Activated CD8-positive, alpha-beta T cell treated with anti-CD3 and anti-CD28 coated beads for 36 hours (primary cell): ENCODE data around the gene LEMD2. TPM values are rescaled to one million over a fixed set of nuclear protein-coding genes. Genes with fewer than 3 reads are reported as not detected.

Experiments used
- ATAC-seq: fragments of 200-7000 bp; cut with Tn5 transposase; one replicate; pipeline ENCODE4 v1.10.0; 2021; ENCODE audit warnings: mild to moderate bottlenecking, moderate library complexity
- CTCF ChIA-PET: fragments of 350-600 bp; sonication (Branson Sonifier 250); formaldehyde crosslinking; loops from one replicate; lab custom pipeline; 2021; ENCODE audit warnings: antibody characterized with exemption; lab: Charles Lee
- POLR2A ChIA-PET: fragments of 350-600 bp; sonication (Branson Sonifier 250); formaldehyde crosslinking; loops from one replicate; lab custom pipeline; 2021; ENCODE audit warnings: antibody characterized with exemption; lab: Charles Lee
- DNase-seq: peaks from one replicate; pipeline ENCODE4 v3.0.0-alpha.2; 2020
- H3K27ac Mint-ChIP-seq: one replicate; pipeline ENCODE4 v1.8.0; 2021; ENCODE audit warnings: mild to moderate bottlenecking, mixed read lengths
- H3K27me3 Mint-ChIP-seq: one replicate; pipeline ENCODE4 v1.8.0; 2021; ENCODE audit warnings: mixed read lengths
- H3K36me3 Mint-ChIP-seq: one replicate; pipeline ENCODE4 v1.8.0; 2021; ENCODE audit warnings: low read depth, mixed read lengths
- H3K4me1 Mint-ChIP-seq: one replicate; pipeline ENCODE4 v1.8.0; 2021; ENCODE audit warnings: low read depth, mixed read lengths
- H3K4me3 Mint-ChIP-seq: one replicate; pipeline ENCODE4 v1.8.0; 2021; ENCODE audit warnings: mild to moderate bottlenecking, moderate library complexity, mixed read lengths
- H3K9me3 Mint-ChIP-seq: one replicate; pipeline ENCODE4 v1.8.0; 2021; ENCODE audit warnings: mixed read lengths
- intact Hi-C: fragments of 100-400 bp; cut with micrococcal nuclease; formaldehyde crosslinking; loops from one replicate; pipeline ENCODE4 v1.10.0; 2022
- total RNA-seq, 2 experiments: library from RNA; stranded (reverse); gene quantifications; one replicate each; pipeline ENCODE4 v1.2.3, GENCODE V29; 2021
- TF ChIP-seq, protein P1 (sequence below): fragments of 200-600 bp; IDR thresholded peaks from one replicate; pipeline ENCODE4 v1.8.0; 2022; ENCODE audit warnings: antibody characterized with exemption, mild to moderate bottlenecking

LEMD2 gene
- total RNA-seq: 10 to 100 TPM; 40.1 to 41.5 TPM

DNA sequence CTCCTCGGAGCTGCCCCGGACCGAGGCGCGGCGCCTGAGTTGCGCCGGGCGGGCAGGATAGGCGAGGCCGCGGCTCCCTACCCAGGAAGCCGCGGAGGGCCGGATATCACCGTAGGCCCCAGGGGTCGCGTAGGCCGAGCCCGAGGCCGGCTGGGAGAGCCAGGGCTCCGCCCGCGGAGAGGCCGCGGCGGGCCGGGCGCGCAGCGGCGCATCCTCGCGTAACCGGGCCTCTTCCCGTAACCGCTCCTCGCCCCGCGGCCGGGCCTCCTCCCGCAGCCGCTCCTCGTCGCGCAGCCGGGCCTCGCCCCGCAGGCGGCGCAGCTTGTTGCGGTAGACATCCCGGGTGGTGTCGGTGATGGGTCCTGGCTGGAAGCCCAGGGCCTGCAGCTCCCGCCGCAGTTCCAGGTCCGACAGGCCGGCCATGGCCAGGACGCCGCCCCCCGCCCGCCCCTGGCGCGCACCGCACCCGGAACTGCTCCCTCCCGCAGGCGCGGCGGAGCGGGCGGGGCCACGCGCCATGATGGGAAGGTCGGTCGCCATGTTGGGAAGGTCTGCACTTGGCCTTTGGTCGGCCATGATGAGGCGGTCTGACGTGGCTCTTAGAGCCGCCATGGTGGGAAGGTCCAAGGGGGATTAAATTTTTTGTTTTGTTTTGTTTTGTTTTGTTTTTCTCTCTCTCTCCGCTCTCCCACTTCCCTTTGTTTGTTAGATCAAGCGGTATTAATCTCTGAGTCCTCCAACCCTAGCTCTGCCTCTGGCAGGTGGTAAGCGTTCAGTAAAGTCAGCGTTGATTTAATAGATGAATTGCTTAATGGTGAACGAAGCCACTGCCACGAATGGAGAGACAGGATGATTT is at the start of gene LEMD2:
LEMD2 (minus strand) TSS at position 437 of the 856 bp plus-strand sequence; CDS start at position 423, 14 bp downstream.
- H3K4me3 Mint-ChIP-seq: peak within 1 kb of the TSS; percentile 85
- H3K4me1 Mint-ChIP-seq: peaks cover 41% of the 10 kb centered on the region
- POLR2A ChIA-PET: interaction anchor here (1.4 to 3.3 kb wide), 4 partner anchors 10 to 69 kb away, joined by 4 to 15 read pairs (median 5); no protein-coding TSS in a partner anchor
- peak; percentile 92 for DNase-seq
- TF ChIP-seq, protein P1, sequence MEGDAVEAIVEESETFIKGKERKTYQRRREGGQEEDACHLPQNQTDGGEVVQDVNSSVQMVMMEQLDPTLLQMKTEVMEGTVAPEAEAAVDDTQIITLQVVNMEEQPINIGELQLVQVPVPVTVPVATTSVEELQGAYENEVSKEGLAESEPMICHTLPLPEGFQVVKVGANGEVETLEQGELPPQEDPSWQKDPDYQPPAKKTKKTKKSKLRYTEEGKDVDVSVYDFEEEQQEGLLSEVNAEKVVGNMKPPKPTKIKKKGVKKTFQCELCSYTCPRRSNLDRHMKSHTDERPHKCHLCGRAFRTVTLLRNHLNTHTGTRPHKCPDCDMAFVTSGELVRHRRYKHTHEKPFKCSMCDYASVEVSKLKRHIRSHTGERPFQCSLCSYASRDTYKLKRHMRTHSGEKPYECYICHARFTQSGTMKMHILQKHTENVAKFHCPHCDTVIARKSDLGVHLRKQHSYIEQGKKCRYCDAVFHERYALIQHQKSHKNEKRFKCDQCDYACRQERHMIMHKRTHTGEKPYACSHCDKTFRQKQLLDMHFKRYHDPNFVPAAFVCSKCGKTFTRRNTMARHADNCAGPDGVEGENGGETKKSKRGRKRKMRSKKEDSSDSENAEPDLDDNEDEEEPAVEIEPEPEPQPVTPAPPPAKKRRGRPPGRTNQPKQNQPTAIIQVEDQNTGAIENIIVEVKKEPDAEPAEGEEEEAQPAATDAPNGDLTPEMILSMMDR: no peak
- peak; percentile 90 for ATAC-seq
- H3K36me3 Mint-ChIP-seq: peaks cover 10% of the 10 kb centered on the region
- intact Hi-C loops: no loop called here
- H3K27me3 Mint-ChIP-seq: no peaks in the 10 kb centered on the region
- H3K9me3 Mint-ChIP-seq: no peaks in the 10 kb centered on the region
- CTCF ChIA-PET: interaction anchor here (0.9 to 5.2 kb wide), 4 partner anchors 17 to 77 kb away, joined by 4 to 43 read pairs (median 6); partner anchors contain the start of gene UQCC2
- peak within 1 kb of the TSS; percentile 93 for H3K27ac Mint-ChIP-seq

DNA sequence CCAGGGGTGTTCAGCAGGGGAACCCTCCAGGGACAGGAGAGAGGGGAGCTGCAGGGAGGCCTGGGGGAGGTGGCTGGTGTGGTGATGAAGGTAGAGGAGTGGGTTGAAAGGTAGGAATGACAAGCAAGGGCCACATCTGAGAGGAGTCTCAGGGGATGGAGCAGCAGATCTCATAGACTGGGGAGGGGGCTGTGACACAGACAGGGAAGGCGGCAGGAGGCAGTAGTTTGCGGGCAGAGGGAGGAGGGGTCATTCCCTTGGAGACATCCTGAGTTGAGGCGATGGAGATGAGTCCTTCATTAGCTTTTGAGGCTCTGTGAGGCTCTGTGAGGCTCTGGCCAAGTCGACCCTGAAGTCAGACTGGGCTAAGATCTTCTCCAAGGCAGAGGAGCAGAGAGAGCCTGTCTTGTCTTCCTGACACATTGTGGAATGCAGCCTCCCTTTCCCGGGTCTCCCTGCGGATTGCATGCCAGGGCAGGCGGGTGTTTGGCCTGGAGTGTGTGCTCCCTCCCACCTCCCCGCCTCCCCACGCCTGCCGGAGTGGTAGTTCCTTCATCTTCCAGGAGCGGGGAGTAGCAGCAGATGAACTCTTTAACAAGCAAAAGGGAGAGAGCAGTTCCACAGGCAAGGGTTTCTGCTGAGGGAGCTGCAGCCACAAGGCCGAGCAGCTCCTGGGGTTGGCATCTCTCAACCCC is 49.2 kb upstream of the LEMD2 start:
- Mint-ChIP-seq H3K27ac (no peak overlapping the region), H3K4me3 (no peak overlapping the region), H3K36me3 (no peaks in the 10 kb centered on the region), H3K9me3 (peaks cover 1% of the 10 kb centered on the region), H3K4me1 (peaks cover 12% of the 10 kb centered on the region), H3K27me3 (peaks cover 2% of the 10 kb centered on the region)
- intact Hi-C loops: no loop called here
- ChIA-PET POLR2A (no interaction called here), CTCF (no interaction called here)
- DNase-seq (no peak), ATAC-seq (no peak)
- TF ChIP-seq, protein P1: no peak

DNA sequence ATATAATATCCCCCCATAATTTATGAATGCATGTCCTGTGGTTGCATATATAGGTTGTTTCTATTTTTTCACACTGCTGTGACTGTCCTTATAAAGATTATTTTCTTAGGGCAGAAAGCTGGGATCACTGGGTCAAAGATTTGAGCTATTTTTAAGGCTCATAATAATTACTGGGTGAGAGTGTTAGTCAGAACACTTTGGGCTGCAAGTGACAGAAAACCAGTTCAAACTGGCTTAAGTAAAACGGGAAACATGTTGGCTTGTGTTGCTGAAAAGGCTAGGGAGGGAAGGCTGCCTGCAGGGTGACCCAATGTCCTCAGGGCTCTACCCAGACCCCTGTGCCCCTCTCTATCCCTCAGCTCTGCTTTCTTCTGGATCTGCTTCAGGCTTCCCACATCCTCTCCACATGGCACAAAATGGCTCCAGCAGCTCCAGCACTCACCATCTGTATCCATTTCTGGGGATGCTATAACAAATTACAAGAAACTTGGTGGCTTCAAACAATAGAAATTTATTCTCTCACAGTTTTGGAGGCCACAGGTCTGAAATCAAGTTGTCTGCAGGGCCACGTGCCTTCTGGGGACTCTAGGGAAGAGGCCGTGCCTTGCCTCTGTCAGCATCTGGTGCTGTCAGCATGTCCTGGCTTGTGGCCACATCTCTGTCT is 48.0 kb upstream of the LEMD2 start:
- DNase-seq: no peak
- intact Hi-C loops: no loop called here
- Mint-ChIP-seq H3K4me1 (peaks cover 12% of the 10 kb centered on the region), H3K4me3 (no peak overlapping the region), H3K36me3 (no peaks in the 10 kb centered on the region), H3K27ac (no peak overlapping the region), H3K9me3 (peaks cover 1% of the 10 kb centered on the region), H3K27me3 (peaks cover 2% of the 10 kb centered on the region)
- CTCF ChIA-PET: interaction anchor here (1.2 kb wide), 1 partner anchor 191 kb away, joined by 4 read pairs; no protein-coding TSS in a partner anchor
- POLR2A ChIA-PET: no interaction called here
- TF ChIP-seq, protein P1: no peak
- ATAC-seq: no peak

DNA sequence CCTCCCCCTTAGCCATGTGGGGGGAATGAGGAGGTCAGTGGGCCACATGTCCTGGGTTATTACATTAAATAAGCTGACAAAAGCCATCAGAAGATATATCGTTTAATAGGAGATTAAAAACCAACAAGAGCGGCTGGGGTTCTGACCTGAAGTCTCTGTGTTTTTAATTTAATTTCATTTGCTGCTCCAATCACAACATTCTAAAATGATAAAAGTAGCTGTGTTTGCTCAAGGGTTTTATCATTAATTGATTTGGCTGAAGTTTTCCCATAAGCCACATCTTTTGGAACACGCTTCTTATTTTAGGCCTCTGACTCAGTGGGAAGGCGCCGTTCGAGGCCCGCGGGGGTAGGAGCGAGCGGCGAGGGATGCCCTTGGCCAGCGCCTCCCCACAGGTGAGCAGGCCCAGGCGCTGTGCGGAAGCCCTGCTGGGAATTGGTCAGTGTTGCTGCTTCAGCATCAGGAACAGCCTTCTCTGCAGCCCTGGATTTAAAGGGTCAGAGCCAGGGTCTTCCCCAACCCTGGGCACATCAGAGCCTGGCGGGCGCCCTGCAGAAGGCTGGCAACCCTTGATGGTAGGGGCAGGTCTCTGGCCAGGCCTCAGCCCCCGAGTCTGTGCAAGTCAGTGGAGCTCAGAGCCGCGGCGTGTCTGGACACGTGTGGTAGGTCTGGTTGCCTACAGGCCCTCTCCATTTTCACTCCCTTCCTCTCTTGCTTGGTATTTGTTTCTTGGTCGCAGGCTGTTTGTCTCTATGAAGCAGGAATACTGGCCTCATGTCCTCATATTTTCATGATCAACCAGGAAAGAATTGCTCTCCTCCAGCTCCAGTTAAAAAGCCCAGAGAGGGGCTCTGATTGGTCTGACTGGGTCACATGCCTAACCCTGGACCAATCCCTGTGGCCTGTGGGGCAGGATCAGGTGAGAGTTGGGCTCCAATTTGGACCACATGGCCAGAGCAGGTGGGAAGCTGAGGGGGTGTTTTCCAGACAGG is 45.8 kb upstream of the LEMD2 start:
- Mint-ChIP-seq H3K9me3 (peaks cover 1% of the 10 kb centered on the region), H3K27me3 (peaks cover 4% of the 10 kb centered on the region), H3K27ac (no peak overlapping the region), H3K36me3 (no peaks in the 10 kb centered on the region), H3K4me3 (no peak overlapping the region), H3K4me1 (peaks cover 3% of the 10 kb centered on the region)
- CTCF ChIA-PET: interaction anchor here (0.8 to 1.4 kb wide), 2 partner anchors 64 to 65 kb away, joined by 3 read pairs; no protein-coding TSS in a partner anchor
- DNase-seq: no peak
- no peak for ATAC-seq
- POLR2A ChIA-PET: no interaction called here
- TF ChIP-seq, protein P1: no peak
- intact Hi-C loops: no loop called here
